Activated CD4-positive, alpha-beta T cell treated with anti-CD3 and anti-CD28 coated beads for 36 hours (primary cell): ENCODE results near the gene IFNB1. TPM values are rescaled to one million over a fixed set of nuclear protein-coding genes. Genes with fewer than 3 reads are reported as not detected.

Experiments
- ATAC-seq: fragments of 200-7000 bp; cut with Tn5 transposase; one replicate; pipeline ENCODE4 v1.10.0; 2021; ENCODE audit warnings: mild to moderate bottlenecking, moderate library complexity
- CTCF ChIA-PET: fragments of 350-600 bp; sonication (Branson Sonifier 250); formaldehyde crosslinking; loops from one replicate; lab custom pipeline; 2021; ENCODE audit warnings: antibody characterized with exemption; lab: Charles Lee
- POLR2A ChIA-PET: fragments of 350-600 bp; sonication (Branson Sonifier 250); formaldehyde crosslinking; loops from one replicate; lab custom pipeline; 2021; ENCODE audit warnings: antibody characterized with exemption, inconsistent platforms; lab: Charles Lee
- DNase-seq: peaks from one replicate; pipeline ENCODE4 v3.0.0-alpha.2; 2020
- H3K27ac Mint-ChIP-seq: one replicate; pipeline ENCODE4 v1.8.0; 2021; ENCODE audit warnings: mixed read lengths
- H3K27me3 Mint-ChIP-seq: one replicate; pipeline ENCODE4 v1.8.0; 2021; ENCODE audit warnings: mixed read lengths
- H3K36me3 Mint-ChIP-seq: one replicate; pipeline ENCODE4 v1.8.0; 2021; ENCODE audit warnings: low read depth, mixed read lengths
- H3K4me1 Mint-ChIP-seq: one replicate; pipeline ENCODE4 v1.8.0; 2021; ENCODE audit warnings: mixed read lengths
- H3K4me3 Mint-ChIP-seq: one replicate; pipeline ENCODE4 v1.8.0; 2021; ENCODE audit warnings: mild to moderate bottlenecking, moderate library complexity, mixed read lengths
- H3K9me3 Mint-ChIP-seq: one replicate; pipeline ENCODE4 v1.8.0; 2021; ENCODE audit warnings: low read depth, mixed read lengths
- intact Hi-C, 2 experiments: fragments of 100-400 bp; cut with DNase I in 1 of 2; cut with micrococcal nuclease in 1 of 2; formaldehyde crosslinking; loops; one replicate each; pipeline versions ENCODE4 v1.14.2 to v1.15.1; 2022 to 2024; cut with DNase I, micrococcal nuclease
- total RNA-seq, 2 experiments: library from RNA; stranded (reverse); gene quantifications; one replicate each; pipeline ENCODE4 v1.2.3, GENCODE V29; 2021

The IFNB1 gene
- total RNA-seq, 2 experiments from 2014 or later, result 1.4 to 2.2 TPM

DNA sequence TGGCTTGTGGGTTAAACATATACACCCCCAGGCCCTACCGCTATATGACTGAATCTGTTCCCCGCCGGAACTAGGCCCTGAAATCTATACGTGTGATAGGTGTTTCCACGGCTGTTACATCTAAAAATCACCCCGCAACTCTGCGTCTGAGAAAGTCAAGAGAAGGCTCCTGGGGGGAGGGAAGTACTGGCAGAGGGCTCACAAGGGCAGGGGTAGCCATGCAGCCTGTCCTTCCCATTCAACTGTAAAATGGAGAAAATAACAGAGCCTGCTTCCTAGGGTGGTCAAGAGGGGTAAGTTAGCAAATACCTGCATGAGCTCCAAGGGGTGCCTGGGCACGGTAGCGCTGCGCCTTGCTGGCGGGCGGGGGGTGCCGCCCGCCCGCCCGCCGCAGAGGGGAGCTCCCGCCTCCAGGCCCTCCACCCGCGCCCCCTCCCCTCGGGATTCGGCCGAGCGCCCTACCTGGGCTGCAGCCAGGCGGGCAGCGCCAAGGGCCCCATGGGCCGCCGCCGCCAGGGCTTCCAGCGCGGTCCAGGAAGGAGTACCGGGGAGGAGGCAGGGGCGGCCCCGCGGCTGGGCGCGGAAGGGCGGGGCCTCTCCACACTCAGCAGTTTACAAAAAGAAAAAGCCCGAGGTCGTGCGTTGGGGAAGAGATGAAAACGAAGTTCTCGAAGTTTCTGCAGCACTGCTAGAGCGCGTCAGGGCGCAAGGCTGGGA is 46.5 kb downstream of the IFNB1 start, which contains the start of gene HACD4:
HACD4 (minus strand) TSS at position 550 of the 717 bp plus-strand sequence; CDS start at position 500, 50 bp downstream.
- ATAC-seq (peak; percentile 79), DNase-seq (peak; percentile 79)
- POLR2A ChIA-PET, result interaction anchor here (0.8 kb wide), 1 partner anchor 409 kb away, joined by 4 read pairs; the partner anchor contains the start of gene MLLT3
- Mint-ChIP-seq H3K9me3 (no peaks in the 10 kb centered on the region), H3K4me3 (peak within 1 kb of the TSS; percentile 53), H3K27me3 (no peaks in the 10 kb centered on the region), H3K36me3 (peaks cover 2% of the 10 kb centered on the region), H3K4me1 (peaks cover 26% of the 10 kb centered on the region), H3K27ac (peak within 1 kb of the TSS; percentile 71)
- intact Hi-C loops, result loop anchor here (1.0 to 5.0 kb wide), 9 partner anchors 30 to 1032 kb away; partner anchors contain the start of genes MLLT3 (in 2 of the 2) and FOCAD (in 1 of the 2)
- CTCF ChIA-PET, result interaction anchor here (1.4 kb wide), 1 partner anchor 16 kb away, joined by 3 read pairs; no protein-coding TSS in a partner anchor

DNA sequence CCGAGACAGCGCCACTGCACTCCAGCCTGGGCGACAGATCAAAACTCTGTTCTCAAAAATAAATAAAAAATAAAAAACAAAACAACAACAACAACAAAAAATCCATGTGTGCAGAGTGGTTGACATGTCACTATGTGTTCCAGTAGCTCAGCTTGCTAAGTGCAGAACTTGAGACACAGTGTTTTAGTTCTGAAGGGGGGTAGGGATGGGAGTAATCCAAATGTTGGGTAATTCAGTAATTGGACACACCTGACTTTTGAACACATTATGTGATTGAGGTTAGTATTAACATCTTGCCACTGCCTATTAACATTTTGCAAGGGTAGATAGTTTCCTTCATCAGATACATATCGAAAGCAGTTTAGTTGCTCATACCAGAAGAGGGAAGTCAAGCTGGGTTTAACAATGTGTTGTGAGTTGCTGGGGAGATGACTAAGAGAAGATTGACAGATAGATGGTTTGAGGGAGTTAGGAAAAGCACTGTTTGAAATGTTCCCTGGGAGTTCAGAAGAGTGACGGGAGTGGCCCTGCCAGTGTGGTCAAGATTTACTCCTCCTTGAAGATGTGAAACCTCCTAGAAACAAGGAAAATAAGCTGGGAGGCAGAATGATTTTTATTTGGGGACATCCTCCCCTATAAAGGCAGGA is 47.2 kb downstream of the IFNB1 start:
- no peaks in the 10 kb centered on the region for H3K27me3 Mint-ChIP-seq
- POLR2A ChIA-PET, result interaction anchor here (0.6 to 0.8 kb wide), 2 partner anchors 408 to 1846 kb away, joined by 3 to 4 read pairs; partner anchors contain the start of gene MLLT3
- peaks cover 28% of the 10 kb centered on the region for H3K4me1 Mint-ChIP-seq
- peaks cover 6% of the 10 kb centered on the region for H3K36me3 Mint-ChIP-seq
- H3K4me3 Mint-ChIP-seq, result no peak overlapping the region
- intact Hi-C loops, result loop anchor here (1.0 to 5.0 kb wide), 10 partner anchors 30 to 1054 kb away; partner anchors contain the start of genes MLLT3 (in 2 of the 2) and FOCAD (in 1 of the 2)
- CTCF ChIA-PET, result interaction anchor here (0.6 to 1.4 kb wide), 3 partner anchors 10 to 61 kb away, joined by 3 to 4 read pairs (median 3); no protein-coding TSS in a partner anchor
- DNase-seq (peak; percentile 46), ATAC-seq (peak; percentile 87)
- no peak overlapping the region for H3K27ac Mint-ChIP-seq
- no peaks in the 10 kb centered on the region for H3K9me3 Mint-ChIP-seq

DNA sequence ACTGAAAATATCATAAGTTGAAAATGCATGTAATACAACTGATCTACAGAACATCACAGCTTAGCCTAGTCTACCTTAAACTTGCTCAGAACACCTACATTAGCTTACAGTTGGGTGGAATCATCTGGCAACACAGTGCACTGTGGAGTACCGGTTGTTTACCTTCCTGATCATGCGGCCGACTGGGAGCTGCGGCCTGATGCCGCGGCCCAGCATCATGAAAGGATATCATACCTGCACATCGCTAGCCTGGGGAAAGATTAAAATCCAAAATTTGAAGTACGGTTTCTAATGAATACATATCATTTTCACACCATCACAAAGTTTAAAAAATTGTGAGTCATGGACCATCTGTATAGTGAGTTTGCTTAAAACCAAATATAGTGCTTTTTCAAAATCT is 48.1 kb downstream of the IFNB1 start:
- H3K27ac Mint-ChIP-seq, result no peak overlapping the region
- H3K4me3 Mint-ChIP-seq, result no peak overlapping the region
- peaks cover 6% of the 10 kb centered on the region for H3K36me3 Mint-ChIP-seq
- ATAC-seq (no peak), DNase-seq (no peak)
- CTCF ChIA-PET, result interaction anchor here (0.6 to 1.3 kb wide), 2 partner anchors 9 to 60 kb away, joined by 3 to 4 read pairs; no protein-coding TSS in a partner anchor
- H3K9me3 Mint-ChIP-seq, result no peaks in the 10 kb centered on the region
- peaks cover 28% of the 10 kb centered on the region for H3K4me1 Mint-ChIP-seq
- H3K27me3 Mint-ChIP-seq, result no peaks in the 10 kb centered on the region
- intact Hi-C loops, result loop anchor here (1.0 to 5.0 kb wide), 7 partner anchors 29 to 1053 kb away; partner anchors contain the start of gene MLLT3 (in 2 of the 2)
- POLR2A ChIA-PET, result no interaction called here

DNA sequence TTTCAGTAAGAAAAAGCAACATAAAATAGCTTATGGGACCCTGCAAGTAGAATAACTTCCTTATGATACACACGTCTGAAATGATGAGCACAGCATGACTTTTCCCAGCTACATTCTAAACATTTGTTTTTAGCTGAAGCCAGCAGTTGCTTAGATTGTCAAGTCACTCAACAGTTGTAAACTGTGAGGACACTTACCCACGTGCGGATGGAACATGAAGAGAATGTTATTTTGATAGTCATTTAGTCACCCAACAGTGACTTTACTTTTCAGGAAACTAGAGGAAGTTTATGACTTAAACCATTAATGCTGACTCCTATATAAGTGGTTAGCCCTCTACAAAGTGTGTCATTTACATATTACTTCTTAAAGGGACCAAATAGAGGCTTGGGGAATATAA is 49.3 kb downstream of the IFNB1 start:
- ATAC-seq (no peak), DNase-seq (no peak)
- no peak overlapping the region for H3K4me3 Mint-ChIP-seq
- H3K9me3 Mint-ChIP-seq, result no peaks in the 10 kb centered on the region
- H3K36me3 Mint-ChIP-seq, result peaks cover 12% of the 10 kb centered on the region
- ChIA-PET CTCF (interaction anchor here (0.9 kb wide), 1 partner anchor 13 kb away, joined by 4 read pairs; no protein-coding TSS in a partner anchor), POLR2A (no interaction called here)
- H3K27me3 Mint-ChIP-seq, result no peaks in the 10 kb centered on the region
- intact Hi-C loops, result no loop called here
- H3K27ac Mint-ChIP-seq, result no peak overlapping the region
- H3K4me1 Mint-ChIP-seq, result peaks cover 30% of the 10 kb centered on the region

DNA sequence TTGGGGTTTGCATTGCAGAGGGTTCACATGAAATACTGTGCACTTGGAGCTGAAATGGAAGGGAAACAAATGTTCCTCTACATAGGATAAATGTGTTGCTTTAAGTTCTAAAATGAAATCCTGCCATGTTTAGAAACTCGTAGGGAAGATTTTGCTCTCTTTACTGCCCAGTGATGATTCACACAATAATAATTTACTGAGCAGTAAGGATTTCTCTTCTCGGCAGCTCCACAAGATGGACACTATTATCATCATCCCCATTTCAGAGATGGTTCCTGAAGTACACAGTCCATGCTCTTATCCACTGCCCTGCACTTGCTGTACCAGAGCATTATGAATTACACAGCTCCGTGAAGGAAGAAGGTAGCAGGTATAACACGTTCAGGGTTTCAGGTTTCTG is 50.4 kb downstream of the IFNB1 start:
- Mint-ChIP-seq H3K36me3 (peaks cover 17% of the 10 kb centered on the region), H3K27ac (no peak overlapping the region), H3K9me3 (peaks cover 2% of the 10 kb centered on the region), H3K4me1 (peaks cover 23% of the 10 kb centered on the region), H3K27me3 (no peaks in the 10 kb centered on the region), H3K4me3 (no peak overlapping the region)
- intact Hi-C loops, result no loop called here
- CTCF ChIA-PET, result interaction anchor here (0.7 to 1.0 kb wide), 2 partner anchors 84 to 325 kb away, joined by 3 to 4 read pairs; no protein-coding TSS in a partner anchor
- POLR2A ChIA-PET, result no interaction called here
- DNase-seq, result no peak
- no peak for ATAC-seq

Other genes with a start within 250 kb of the IFNB1 start
- gene HACD4, start 46.3 kb downstream of the IFNB1 start, total RNA-seq, result 1 to 10 TPM; 2.7 to 3.0 TPM
- not detected for gene IFNW1, start 63.9 kb upstream of the IFNB1 start, total RNA-seq
- not detected for gene IFNA21, start 88.7 kb upstream of the IFNB1 start, total RNA-seq
- gene IFNA4, start 109.6 kb upstream of the IFNB1 start, total RNA-seq, result not detected
- gene IFNA7, start 124.3 kb upstream of the IFNB1 start, total RNA-seq, result not detected
- not detected for gene IFNA10, start 129.2 kb upstream of the IFNB1 start, total RNA-seq
- gene IFNA16, start 139.4 kb upstream of the IFNB1 start, total RNA-seq, result not detected
- not detected for gene IFNA17, start 150.3 kb upstream of the IFNB1 start, total RNA-seq
- not detected for gene IFNA14, start 162.1 kb upstream of the IFNB1 start, total RNA-seq
- gene IFNA5, start 227.4 kb upstream of the IFNB1 start, total RNA-seq, result not detected